SK-N-SH treated with all-trans-retinoic acid at 6 μM for 48 hours (cell line): ENCODE results near the gene CPAMD8.

ENCODE experiments used
- CSDC2 ChIP-seq: fragments of 250-450 bp; sonication (Bioruptor Pico); IDR thresholded peaks from 2 replicates; pipeline ENCODE4 v1.5.0; 2020; ENCODE audit warnings: mild to moderate bottlenecking, moderate library complexity
- RARB ChIP-seq: fragments of 250-450 bp; sonication (Bioruptor Pico); IDR thresholded peaks from 2 replicates; pipeline ENCODE4 v1.8.0; 2021; ENCODE audit warnings: mild to moderate bottlenecking, moderate library complexity
- ZFP3 ChIP-seq: fragments of 250-450 bp; sonication (Bioruptor Pico); IDR thresholded peaks from 2 replicates; pipeline ENCODE4 v1.5.0; 2020; ENCODE audit warnings: mild to moderate bottlenecking, moderate library complexity
- ZFP30 ChIP-seq: fragments of 450-650 bp; formaldehyde crosslinking; IDR thresholded peaks from 2 replicates; pipeline ENCODE4 v1.5.0; 2022; ENCODE audit warnings: mild to moderate bottlenecking, moderate library complexity
- ZNF70 ChIP-seq: fragments of 450-650 bp; formaldehyde crosslinking; IDR thresholded peaks from 2 replicates; pipeline ENCODE4 v1.5.0; 2020; ENCODE audit warnings: mild to moderate bottlenecking, moderate library complexity
- ZNF8 ChIP-seq: fragments of 450-650 bp; formaldehyde crosslinking; IDR thresholded peaks from 2 replicates; pipeline ENCODE4 v1.5.0; 2020; ENCODE audit warnings: mild to moderate bottlenecking, moderate library complexity
- TF ChIP-seq, protein P1 (sequence below): fragments of 250-450 bp; sonication (Bioruptor Pico); IDR thresholded peaks from 2 replicates; pipeline ENCODE4 v1.5.0; 2020; ENCODE audit warnings: mild to moderate bottlenecking, moderate library complexity
- TF ChIP-seq, protein P2 (sequence below): fragments of 250-450 bp; sonication (Bioruptor Pico); IDR thresholded peaks from 2 replicates; pipeline ENCODE4 v1.8.0; 2020; ENCODE audit warnings: mild to moderate bottlenecking, moderate library complexity, borderline replicate concordance

DNA sequence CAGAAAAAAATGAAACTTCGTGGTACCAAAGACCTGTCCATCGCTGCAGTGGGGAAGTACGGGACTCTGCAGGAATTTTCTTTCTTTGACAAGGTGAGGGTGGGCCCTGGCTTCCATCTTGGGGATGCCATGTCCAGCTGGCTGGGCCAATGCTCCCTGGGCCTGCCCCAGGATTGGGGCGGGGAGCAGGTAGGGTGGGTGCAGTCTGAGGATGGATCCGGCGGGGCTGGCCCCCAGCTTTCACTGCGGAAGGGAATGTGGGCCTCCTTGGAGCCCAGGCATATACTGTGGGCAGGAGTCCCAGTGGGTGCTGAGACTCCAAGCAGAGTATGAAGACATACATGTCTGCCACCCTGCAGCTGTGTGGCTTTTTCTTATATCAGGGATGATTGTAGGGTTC, 173.5 kb downstream of the CPAMD8 start:
- TF ChIP-seq ZFP3 (CRISPR knock-in tag) (no peak), ZNF70 (CRISPR knock-in tag) (no peak), ZNF8 (CRISPR knock-in tag) (no peak), ZFP30 (no peak), CSDC2 (CRISPR knock-in tag) (no peak), RARB (no peak)
- TF ChIP-seq, protein P1, sequence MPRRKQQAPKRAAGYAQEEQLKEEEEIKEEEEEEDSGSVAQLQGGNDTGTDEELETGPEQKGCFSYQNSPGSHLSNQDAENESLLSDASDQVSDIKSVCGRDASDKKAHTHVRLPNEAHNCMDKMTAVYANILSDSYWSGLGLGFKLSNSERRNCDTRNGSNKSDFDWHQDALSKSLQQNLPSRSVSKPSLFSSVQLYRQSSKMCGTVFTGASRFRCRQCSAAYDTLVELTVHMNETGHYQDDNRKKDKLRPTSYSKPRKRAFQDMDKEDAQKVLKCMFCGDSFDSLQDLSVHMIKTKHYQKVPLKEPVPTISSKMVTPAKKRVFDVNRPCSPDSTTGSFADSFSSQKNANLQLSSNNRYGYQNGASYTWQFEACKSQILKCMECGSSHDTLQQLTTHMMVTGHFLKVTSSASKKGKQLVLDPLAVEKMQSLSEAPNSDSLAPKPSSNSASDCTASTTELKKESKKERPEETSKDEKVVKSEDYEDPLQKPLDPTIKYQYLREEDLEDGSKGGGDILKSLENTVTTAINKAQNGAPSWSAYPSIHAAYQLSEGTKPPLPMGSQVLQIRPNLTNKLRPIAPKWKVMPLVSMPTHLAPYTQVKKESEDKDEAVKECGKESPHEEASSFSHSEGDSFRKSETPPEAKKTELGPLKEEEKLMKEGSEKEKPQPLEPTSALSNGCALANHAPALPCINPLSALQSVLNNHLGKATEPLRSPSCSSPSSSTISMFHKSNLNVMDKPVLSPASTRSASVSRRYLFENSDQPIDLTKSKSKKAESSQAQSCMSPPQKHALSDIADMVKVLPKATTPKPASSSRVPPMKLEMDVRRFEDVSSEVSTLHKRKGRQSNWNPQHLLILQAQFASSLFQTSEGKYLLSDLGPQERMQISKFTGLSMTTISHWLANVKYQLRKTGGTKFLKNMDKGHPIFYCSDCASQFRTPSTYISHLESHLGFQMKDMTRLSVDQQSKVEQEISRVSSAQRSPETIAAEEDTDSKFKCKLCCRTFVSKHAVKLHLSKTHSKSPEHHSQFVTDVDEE (CRISPR knock-in tag) = no peak
- TF ChIP-seq, protein P2, sequence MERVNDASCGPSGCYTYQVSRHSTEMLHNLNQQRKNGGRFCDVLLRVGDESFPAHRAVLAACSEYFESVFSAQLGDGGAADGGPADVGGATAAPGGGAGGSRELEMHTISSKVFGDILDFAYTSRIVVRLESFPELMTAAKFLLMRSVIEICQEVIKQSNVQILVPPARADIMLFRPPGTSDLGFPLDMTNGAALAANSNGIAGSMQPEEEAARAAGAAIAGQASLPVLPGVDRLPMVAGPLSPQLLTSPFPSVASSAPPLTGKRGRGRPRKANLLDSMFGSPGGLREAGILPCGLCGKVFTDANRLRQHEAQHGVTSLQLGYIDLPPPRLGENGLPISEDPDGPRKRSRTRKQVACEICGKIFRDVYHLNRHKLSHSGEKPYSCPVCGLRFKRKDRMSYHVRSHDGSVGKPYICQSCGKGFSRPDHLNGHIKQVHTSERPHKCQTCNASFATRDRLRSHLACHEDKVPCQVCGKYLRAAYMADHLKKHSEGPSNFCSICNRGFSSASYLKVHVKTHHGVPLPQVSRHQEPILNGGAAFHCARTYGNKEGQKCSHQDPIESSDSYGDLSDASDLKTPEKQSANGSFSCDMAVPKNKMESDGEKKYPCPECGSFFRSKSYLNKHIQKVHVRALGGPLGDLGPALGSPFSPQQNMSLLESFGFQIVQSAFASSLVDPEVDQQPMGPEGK = no peak
